CD8-positive, alpha-beta memory T cell (primary cell): ENCODE measurements around the gene UBE2S. TPM values are rescaled to one million over a fixed set of nuclear protein-coding genes. Genes with fewer than 3 reads are reported as not detected.
"Not testable (repeated sequence)": the region's sequence is repeated elsewhere in the genome, so short reads cannot be mapped to it uniquely, and the experiment has no call there.

Experiments used
- CTCF ChIA-PET: fragments of 350-600 bp; sonication (Branson Sonifier 250); formaldehyde crosslinking; loops from one replicate; lab custom pipeline; 2021; ENCODE audit warnings: antibody characterized with exemption; lab: Charles Lee
- POLR2A ChIA-PET: fragments of 350-600 bp; sonication (Branson Sonifier 250); formaldehyde crosslinking; loops from one replicate; lab custom pipeline; 2021; ENCODE audit warnings: antibody characterized with exemption; lab: Charles Lee
- DNase-seq, 5 donors: peaks; one replicate each; pipeline versions ENCODE4 v3.0.0 to v3.0.0-alpha.2; 2020 to 2022; ENCODE audit warnings: mixed read lengths in 1 of 5
- H3K27ac ChIP-seq: one replicate; pipeline ENCODE4 v1.7.0; 2013; ENCODE audit warnings: low read depth, mild to moderate bottlenecking, low read length, moderate library complexity
- H3K27me3 ChIP-seq: 2 replicates; pipeline ENCODE4 v1.7.0; 2013; ENCODE audit warnings: low read length, mild to moderate bottlenecking; ENCODE audit not compliant: insufficient read depth, poor library complexity, severe bottlenecking
- H3K36me3 ChIP-seq: 2 replicates; pipeline ENCODE4 v1.7.0; 2013; ENCODE audit warnings: mild to moderate bottlenecking, low read length, moderate library complexity; ENCODE audit not compliant: insufficient read depth
- H3K4me1 ChIP-seq: 2 replicates; pipeline ENCODE4 v1.7.0; 2013; ENCODE audit warnings: mild to moderate bottlenecking, low read length, moderate library complexity; ENCODE audit not compliant: insufficient read depth
- H3K4me3 ChIP-seq: 2 replicates; pipeline ENCODE4 v1.7.0; 2013; ENCODE audit warnings: mild to moderate bottlenecking, low read length
- H3K9me3 ChIP-seq: 2 replicates; pipeline ENCODE4 v1.7.0; 2013; ENCODE audit warnings: mild to moderate bottlenecking, low read length
- H3K27ac Mint-ChIP-seq, 8 donors: one replicate each; pipeline ENCODE4 v1.8.0; 2020 to 2021; ENCODE audit warnings: mixed read lengths in 8 of 8, mild to moderate bottlenecking in 6 of 8, inconsistent platforms in 3 of 8, moderate library complexity in 3 of 8
- H3K27me3 Mint-ChIP-seq, 2 donors: one replicate each; pipeline ENCODE4 v1.8.0; 2020 to 2021; ENCODE audit warnings: mixed read lengths in 2 of 2, mild to moderate bottlenecking in 1 of 2, moderate library complexity in 1 of 2
- H3K36me3 Mint-ChIP-seq, 3 donors: one replicate each; pipeline ENCODE4 v1.8.0; 2020 to 2021; ENCODE audit warnings: mixed read lengths in 3 of 3, inconsistent platforms in 1 of 3, mild to moderate bottlenecking in 1 of 3
- H3K4me1 Mint-ChIP-seq, 3 donors: one replicate each; pipeline ENCODE4 v1.8.0; 2020 to 2021; ENCODE audit warnings: mixed read lengths in 3 of 3, inconsistent platforms in 1 of 3, mild to moderate bottlenecking in 1 of 3
- H3K4me3 Mint-ChIP-seq, 7 donors: one replicate each; pipeline ENCODE4 v1.8.0; 2020 to 2021; ENCODE audit warnings: mixed read lengths in 7 of 7, mild to moderate bottlenecking in 6 of 7, moderate library complexity in 4 of 7, inconsistent platforms in 2 of 7
- H3K9me3 Mint-ChIP-seq, 5 donors: one replicate each; pipeline ENCODE4 v1.8.0; 2020 to 2022; ENCODE audit warnings: mixed read lengths in 5 of 5, mild to moderate bottlenecking in 3 of 5, moderate library complexity in 2 of 5, inconsistent platforms in 1 of 5
- polyA plus RNA-seq: library from polyadenylated mRNA; unstranded; fragments of 300-500 nt; fragmentation: Illumina TruSeq; gene quantifications from one replicate; pipeline ENCODE4 v1.2.3, GENCODE V29; 2021
- total RNA-seq, 2 experiments: library from RNA; stranded (reverse); gene quantifications; one replicate each; pipeline ENCODE4 v1.2.3, GENCODE V29; 2021

UBE2S gene
- total and polyA plus RNA-seq, 3 experiments from 2014 or later: 42.5 to 291 (median 263) TPM

DNA sequence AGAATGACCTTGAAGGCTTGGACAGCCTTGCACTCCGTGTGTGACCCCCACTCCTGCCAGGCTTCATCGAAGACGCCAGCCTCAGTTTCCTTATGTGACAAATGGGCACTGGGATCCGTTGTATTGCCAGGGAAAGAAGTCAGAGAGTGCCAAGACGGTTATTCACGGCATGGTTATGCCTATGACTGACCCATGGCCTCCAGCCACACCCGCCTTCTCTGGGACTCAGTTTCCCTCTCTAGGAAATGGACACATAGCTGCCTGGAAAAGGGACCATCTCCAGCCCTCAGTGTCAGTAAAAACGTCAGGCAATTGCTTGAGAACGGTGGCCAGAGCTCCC lies 915 bp upstream of the UBE2S start:
- H3K9me3 ChIP-seq: no peaks in the 10 kb centered on the region
- H3K27me3 ChIP-seq: no peaks in the 10 kb centered on the region
- H3K4me3 ChIP-seq: peak overlapping the region; percentile 79
- H3K36me3 ChIP-seq: peaks cover 11% of the 10 kb centered on the region
- peak overlapping the region; percentile 99 for H3K27ac ChIP-seq
- Mint-ChIP-seq H3K27me3 (peaks cover 0 to 2% of the 10 kb centered on the region in 2 donors), H3K9me3 (peaks cover 0 to 4% (median 0%) of the 10 kb centered on the region in 5 donors), H3K4me1 (peaks cover 27 to 38% (median 33%) of the 10 kb centered on the region in 3 donors), H3K27ac (peak overlapping the region; percentile 98 to 100 (median 99)), H3K36me3 (peaks cover 7 to 33% (median 22%) of the 10 kb centered on the region in 3 donors), H3K4me3 (peak overlapping the region; percentile 89 to 96 (median 94))
- ChIA-PET POLR2A (interaction anchor here (0.6 to 1.7 kb wide), 4 partner anchors 9 to 231 kb away, joined by 3 to 6 read pairs (median 4); partner anchors contain the start of genes KMT5C and ZNF628), CTCF (interaction anchor here (1.3 to 1.6 kb wide), 2 partner anchors 10 to 45 kb away, joined by 5 read pairs; no protein-coding TSS in a partner anchor)
- no peak for DNase-seq
- H3K4me1 ChIP-seq: peaks cover 22% of the 10 kb centered on the region

- Mint-ChIP-seq H3K27ac (peak overlapping the region; percentile 98 to 100 (median 99)), H3K27me3 (peaks cover 0 to 2% of the 10 kb centered on the region in 2 donors), H3K9me3 (peaks cover 0 to 4% (median 0%) of the 10 kb centered on the region in 5 donors), H3K4me1 (peaks cover 29 to 41% (median 38%) of the 10 kb centered on the region in 3 donors), H3K36me3 (peaks cover 8 to 38% (median 22%) of the 10 kb centered on the region in 3 donors), H3K4me3 (peak overlapping the region; percentile 89 to 96 (median 94))
- Histone ChIP-seq H3K4me3 (peak overlapping the region; percentile 79), H3K9me3 (no peaks in the 10 kb centered on the region), H3K36me3 (peaks cover 16% of the 10 kb centered on the region), H3K27me3 (no peaks in the 10 kb centered on the region), H3K27ac (peak overlapping the region; percentile 99), H3K4me1 (peaks cover 22% of the 10 kb centered on the region)
- DNase-seq: peak; percentile 96 to 98 (median 98)
- CTCF ChIA-PET: no interaction called here
- POLR2A ChIA-PET: interaction anchor here (0.6 to 2.8 kb wide), 19 partner anchors 8 to 345 kb away, joined by 3 to 20 read pairs (median 7); partner anchors contain the start of genes FIZ1, HSPBP1, ISOC2 and KMT5C
These were observed 378 bp upstream of the UBE2S start for GRCh38 chr19:55407800-55408532.

DNA sequence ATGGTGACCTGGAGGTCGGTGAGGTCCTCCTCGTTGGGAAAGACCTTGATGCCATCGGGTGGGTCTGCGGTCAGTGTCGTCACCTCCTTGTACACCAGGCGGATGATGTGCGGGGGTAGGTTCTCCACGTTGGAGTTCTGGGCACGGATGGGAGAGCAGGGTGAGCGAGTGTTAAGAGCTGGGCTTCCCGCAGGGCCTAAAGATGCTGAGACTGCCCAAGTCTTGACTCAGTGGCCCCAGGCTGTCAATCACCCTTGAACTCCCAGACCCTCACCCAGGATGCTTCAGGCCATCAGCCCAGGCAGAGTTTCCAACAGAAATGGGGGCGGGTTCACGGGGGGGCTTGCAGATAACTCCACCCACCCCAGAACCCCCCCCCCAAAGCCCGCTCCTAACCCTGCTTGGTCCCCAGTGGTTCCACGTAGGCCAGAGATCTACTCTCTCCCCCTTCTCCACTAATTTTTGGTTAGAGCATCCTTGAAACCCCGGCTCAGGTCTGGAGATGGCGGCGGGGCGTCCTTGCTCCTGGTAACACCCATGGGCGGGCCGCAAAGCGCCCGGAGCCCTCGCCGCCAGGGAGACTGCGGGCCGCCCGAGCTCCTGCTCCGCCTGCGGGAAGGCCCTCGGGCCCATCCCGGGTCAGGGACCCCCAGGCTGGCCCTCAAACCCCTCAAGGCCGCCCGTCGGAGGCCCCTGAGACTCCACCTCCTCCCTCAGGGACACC lies 600 bp downstream of the UBE2S start:
- H3K9me3 Mint-ChIP-seq: peaks cover 0 to 4% (median 0%) of the 10 kb centered on the region in 5 donors
- Histone ChIP-seq H3K36me3 (peaks cover 25% of the 10 kb centered on the region), H3K4me3 (peak overlapping the region; percentile 79), H3K27ac (peak overlapping the region; percentile 99), H3K27me3 (no peaks in the 10 kb centered on the region), H3K9me3 (no peaks in the 10 kb centered on the region), H3K4me1 (peaks cover 22% of the 10 kb centered on the region)
- DNase-seq: peak in 2 of 5 donors; percentile 24 to 30
- peaks cover 0 to 2% of the 10 kb centered on the region in 2 donors for H3K27me3 Mint-ChIP-seq
- CTCF ChIA-PET: interaction anchor here (1.0 kb wide), 1 partner anchor 17 kb away, joined by 3 read pairs; no protein-coding TSS in a partner anchor
- peak overlapping the region; percentile 82 to 96 (median 85) for H3K4me3 Mint-ChIP-seq
- H3K36me3 Mint-ChIP-seq: peaks cover 10 to 48% (median 22%) of the 10 kb centered on the region in 3 donors
- peak overlapping the region; percentile 84 to 99 (median 90) for H3K27ac Mint-ChIP-seq
- peaks cover 29 to 41% (median 38%) of the 10 kb centered on the region in 3 donors for H3K4me1 Mint-ChIP-seq
- POLR2A ChIA-PET: interaction anchor here (0.7 to 2.8 kb wide), 16 partner anchors 7 to 226 kb away, joined by 3 to 20 read pairs (median 7); partner anchors contain the start of genes FIZ1, HSPBP1, ISOC2 and KMT5C

DNA sequence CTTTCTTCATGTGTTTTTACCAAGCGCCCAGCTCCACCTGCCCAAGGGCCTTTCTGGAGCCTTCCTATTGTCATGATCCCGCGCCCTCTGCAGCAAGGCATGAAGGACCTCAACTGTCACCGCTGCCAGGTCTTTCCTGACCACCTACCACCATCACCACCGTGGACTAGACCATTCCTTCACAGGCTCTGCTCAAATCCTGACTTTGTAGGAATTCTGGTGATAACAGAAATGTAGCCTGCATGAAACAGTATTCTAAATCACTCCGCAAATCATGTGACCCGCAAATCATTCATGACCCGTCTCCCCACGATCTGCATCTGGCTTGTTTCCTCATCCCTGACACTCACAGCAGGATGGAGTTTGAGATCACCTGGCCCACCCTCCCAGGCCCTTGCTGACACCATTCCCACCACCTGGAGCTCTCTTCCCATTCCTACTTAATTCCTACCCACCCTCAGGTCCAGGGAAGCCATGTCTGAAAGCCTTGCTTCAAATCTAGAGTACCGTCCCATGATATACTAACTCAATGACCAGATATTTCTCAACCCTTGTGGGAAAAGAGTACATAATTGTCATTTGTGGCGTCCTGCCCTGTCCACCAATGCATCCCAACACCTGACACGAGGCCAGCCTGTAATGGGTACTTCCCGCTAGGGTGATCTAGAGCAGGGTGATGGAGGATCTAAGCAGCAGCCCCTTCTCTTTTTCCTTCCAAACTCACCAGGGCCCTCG lies 1.3 kb downstream of the UBE2S start:
- Mint-ChIP-seq H3K36me3 (peaks cover 12 to 52% (median 22%) of the 10 kb centered on the region in 3 donors), H3K4me3 (peak overlapping the region; percentile 82 to 96 (median 85)), H3K27ac (peak overlapping the region; percentile 84 to 99 (median 90)), H3K9me3 (peaks cover 0 to 4% (median 0%) of the 10 kb centered on the region in 5 donors), H3K4me1 (peaks cover 29 to 41% (median 38%) of the 10 kb centered on the region in 3 donors), H3K27me3 (peaks cover 0 to 2% of the 10 kb centered on the region in 2 donors)
- Histone ChIP-seq H3K9me3 (no peaks in the 10 kb centered on the region), H3K36me3 (peaks cover 30% of the 10 kb centered on the region), H3K27me3 (no peaks in the 10 kb centered on the region), H3K4me3 (peak overlapping the region; percentile 79), H3K27ac (peak overlapping the region; percentile 99), H3K4me1 (peaks cover 22% of the 10 kb centered on the region)
- POLR2A ChIA-PET: interaction anchor here (1.0 to 2.8 kb wide), 5 partner anchors 17 to 55 kb away, joined by 3 to 14 read pairs (median 7); partner anchors contain the start of genes ISOC2, RPL28 and TMEM238
- no peak for DNase-seq
- CTCF ChIA-PET: interaction anchor here (1.0 kb wide), 1 partner anchor 17 kb away, joined by 3 read pairs; no protein-coding TSS in a partner anchor

- Mint-ChIP-seq H3K4me3 (peak overlapping the region; percentile 82 to 96 (median 85)), H3K4me1 (peaks cover 29 to 41% (median 38%) of the 10 kb centered on the region in 3 donors), H3K36me3 (peaks cover 12 to 58% (median 22%) of the 10 kb centered on the region in 3 donors), H3K27ac (peak overlapping the region in 6 of 8 donors; percentile 45 to 99 (median 88)), H3K27me3 (peaks cover 0 to 2% of the 10 kb centered on the region in 2 donors), H3K9me3 (peaks cover 0 to 4% (median 0%) of the 10 kb centered on the region in 5 donors)
- Histone ChIP-seq H3K9me3 (no peaks in the 10 kb centered on the region), H3K4me3 (no peak overlapping the region), H3K27me3 (no peaks in the 10 kb centered on the region), H3K36me3 (peaks cover 30% of the 10 kb centered on the region), H3K4me1 (peaks cover 22% of the 10 kb centered on the region), H3K27ac (peak overlapping the region; percentile 99)
- no peak for DNase-seq
- POLR2A ChIA-PET: interaction anchor here (1.0 to 2.8 kb wide), 4 partner anchors 16 to 56 kb away, joined by 3 to 12 read pairs (median 6); partner anchors contain the start of genes ISOC2, RPL28 and TMEM238
- CTCF ChIA-PET: interaction anchor here (1.0 kb wide), 1 partner anchor 16 kb away, joined by 3 read pairs; no protein-coding TSS in a partner anchor
These were observed 1.9 kb downstream of the UBE2S start for GRCh38 chr19:55405638-55406037.

DNA sequence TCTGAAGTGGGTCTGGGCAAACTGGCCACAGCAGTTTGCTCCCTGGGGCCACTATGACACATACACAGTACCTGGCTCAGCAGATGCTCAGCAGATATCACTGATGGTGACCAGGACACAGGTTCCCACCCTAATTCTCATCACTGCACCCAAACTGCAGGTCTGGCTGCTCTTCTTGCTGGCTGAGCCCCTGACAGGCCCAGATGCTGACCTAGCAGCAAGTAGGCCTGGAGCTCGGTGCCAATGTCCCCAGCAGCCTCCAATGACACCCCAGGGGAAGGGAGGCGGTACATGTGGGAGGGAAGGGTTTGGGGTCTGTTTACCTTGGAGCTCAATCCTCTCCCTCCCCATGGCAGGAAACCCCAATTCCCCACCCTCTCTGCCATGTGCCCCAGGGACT lies 5.1 kb downstream of the UBE2S start:
- no peak for DNase-seq
- H3K36me3 ChIP-seq: peaks cover 35% of the 10 kb centered on the region
- peaks cover 16% of the 10 kb centered on the region for H3K4me1 ChIP-seq
- no peaks in the 10 kb centered on the region for H3K27me3 ChIP-seq
- H3K4me3 ChIP-seq: no peak overlapping the region
- Mint-ChIP-seq H3K27me3 (peaks cover 0 to 2% of the 10 kb centered on the region in 2 donors), H3K36me3 (peaks cover 10 to 59% (median 15%) of the 10 kb centered on the region in 3 donors), H3K4me1 (peaks cover 22 to 32% (median 32%) of the 10 kb centered on the region in 3 donors), H3K4me3 (no peak overlapping the region), H3K27ac (no peak overlapping the region), H3K9me3 (no peaks in the 10 kb centered on the region)
- ChIA-PET CTCF (no interaction called here), POLR2A (no interaction called here)
- H3K27ac ChIP-seq: no peak overlapping the region
- H3K9me3 ChIP-seq: no peaks in the 10 kb centered on the region

DNA sequence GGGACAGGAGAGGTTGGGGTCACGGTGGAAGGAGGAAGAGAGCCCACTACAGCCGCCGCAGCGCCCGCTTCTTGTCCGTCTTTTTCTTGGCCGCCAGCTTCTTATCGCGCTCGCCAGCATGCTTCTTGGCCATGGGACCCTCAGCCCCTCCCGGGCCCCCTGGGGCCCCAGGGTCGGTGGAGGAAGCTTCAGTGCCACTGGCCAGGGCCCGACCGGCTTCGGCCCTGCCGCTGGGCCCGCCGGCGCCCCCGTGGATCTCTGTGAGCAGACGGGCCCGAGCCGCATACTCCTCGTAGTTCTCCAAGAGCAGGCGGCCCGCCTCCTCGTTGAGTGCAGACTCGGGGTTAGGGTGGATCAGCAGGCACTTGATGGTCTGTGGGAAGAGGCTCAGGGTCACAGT lies 6.2 kb downstream of the UBE2S start:
- POLR2A ChIA-PET: not testable (repeated sequence)
- peaks cover 35% of the 10 kb centered on the region for H3K36me3 ChIP-seq
- peaks cover 9 to 56% (median 13%) of the 10 kb centered on the region in 3 donors for H3K36me3 Mint-ChIP-seq

More for the DNA sequence above, 6.2 kb downstream of the UBE2S start:
- DNase-seq, H3K9me3 Mint-ChIP-seq, H3K9me3 ChIP-seq, H3K4me3 Mint-ChIP-seq, H3K27me3 ChIP-seq, H3K27ac ChIP-seq, H3K27me3 Mint-ChIP-seq, H3K4me3 ChIP-seq: not testable (repeated sequence)
- peaks cover 10% of the 10 kb centered on the region for H3K4me1 ChIP-seq
- CTCF ChIA-PET: interaction anchor here (1.3 to 2.4 kb wide), 4 partner anchors 12 to 261 kb away, joined by 4 to 6 read pairs (median 4); no protein-coding TSS in a partner anchor
- peaks cover 18 to 26% (median 25%) of the 10 kb centered on the region in 3 donors for H3K4me1 Mint-ChIP-seq
- peak overlapping the region in 2 of 8 donors; percentile 12 to 38 for H3K27ac Mint-ChIP-seq
